Endothelial cell of hepatic sinusoid (primary cell): ENCODE measurements around the gene MYO7A.

Experiments
- in situ Hi-C: cut with HindIII; loops from 2 replicates; pipeline ENCODE4 v1.10.0; 2017; ENCODE audit warnings: low sequenced_read_pairs

Gene MYO7A

GRCh38 chr11:77158041-77158695 is 30.1 kb downstream of the MYO7A start:
- in situ Hi-C loops: no loop called here

GRCh38 chr11:77159219-77159936 is 31.3 kb downstream of the MYO7A start:
- in situ Hi-C loops: no loop called here

- in situ Hi-C loops: no loop called here
Measured at GRCh38 chr11:77159937-77160495, 32.0 kb downstream of the MYO7A start.

- in situ Hi-C loops: no loop called here
Measured at GRCh38 chr11:77163271-77163670, 35.2 kb downstream of the MYO7A start.

- in situ Hi-C loops: no loop called here
Measured at GRCh38 chr11:77165066-77165465, 37.0 kb downstream of the MYO7A start.

- in situ Hi-C loops: no loop called here
Measured at GRCh38 chr11:77166021-77166420, 38.0 kb downstream of the MYO7A start.

GRCh38 chr11:77167111-77167626 is 39.1 kb downstream of the MYO7A start:
- in situ Hi-C loops: no loop called here

- in situ Hi-C loops: no loop called here
Measured at GRCh38 chr11:77167791-77168190, 39.7 kb downstream of the MYO7A start.

GRCh38 chr11:77170107-77170506 is 42.1 kb downstream of the MYO7A start:
- in situ Hi-C loops: no loop called here

GRCh38 chr11:77171254-77171653 is 43.2 kb downstream of the MYO7A start:
- in situ Hi-C loops: no loop called here

- in situ Hi-C loops: no loop called here
Measured at GRCh38 chr11:77171885-77172665, 44.0 kb downstream of the MYO7A start.

GRCh38 chr11:77172666-77172982 is 44.6 kb downstream of the MYO7A start:
- in situ Hi-C loops: no loop called here

GRCh38 chr11:77173494-77173893 is 45.4 kb downstream of the MYO7A start:
- in situ Hi-C loops: no loop called here

- in situ Hi-C loops: no loop called here
Measured at GRCh38 chr11:77174559-77174958, 46.5 kb downstream of the MYO7A start.

- in situ Hi-C loops: no loop called here
Measured at GRCh38 chr11:77175021-77175842, 47.2 kb downstream of the MYO7A start.

- in situ Hi-C loops: no loop called here
Measured at GRCh38 chr11:77175869-77176539, 48.0 kb downstream of the MYO7A start.

GRCh38 chr11:77176996-77177395 is 49.0 kb downstream of the MYO7A start:
- in situ Hi-C loops: no loop called here

GRCh38 chr11:77178150-77178549 is 50.1 kb downstream of the MYO7A start:
- in situ Hi-C loops: no loop called here

GRCh38 chr11:77179048-77179447 is 51.0 kb downstream of the MYO7A start:
- in situ Hi-C loops: no loop called here

GRCh38 chr11:77179681-77180080 is 51.6 kb downstream of the MYO7A start:
- in situ Hi-C loops: no loop called here
